Breast epithelium (tissue), 4 donors: ENCODE results near the gene ZMPSTE24. TPM values are rescaled to one million over a fixed set of nuclear protein-coding genes. Genes with fewer than 3 reads are reported as not detected.

Experiments used
- DNase-seq, 2 donors: peaks; one replicate each; pipeline ENCODE4 v3.0.0-alpha.2; 2019; ENCODE audit warnings: low spot score in 2 of 2
- H3K27ac ChIP-seq, 2 donors: fragments of 200-600 bp; sonication (generic) in 1 of 2; one replicate each; pipeline ENCODE4 v1.5.1; 2016 to 2019; ENCODE audit warnings: mild to moderate bottlenecking in 1 of 2
- H3K27me3 ChIP-seq, 2 donors: fragments of 200-600 bp; sonication (generic) in 1 of 2; one replicate each; pipeline versions ENCODE4 v1.5.1 to v1.6.0; 2017 to 2019; ENCODE audit warnings: control low read depth in 1 of 2, mild to moderate bottlenecking in 1 of 2
- H3K36me3 ChIP-seq: fragments of 200-600 bp; one replicate; pipeline ENCODE4 v1.5.1; 2019
- H3K4me1 ChIP-seq, 2 donors: fragments of 200-600 bp; sonication (generic); one replicate each; pipeline ENCODE4 v1.5.1; 2016 to 2019; ENCODE audit warnings: control low read depth in 1 of 2
- H3K4me3 ChIP-seq, 3 donors: fragments of 200-600 bp; sonication (generic); 1 replicate in 2 of 3; 2 replicates in 1 of 3; pipeline ENCODE4 v1.5.1; 2016 to 2019; ENCODE audit warnings: mild to moderate bottlenecking in 3 of 3, moderate library complexity in 2 of 3
- H3K9me3 ChIP-seq, 2 donors: fragments of 200-600 bp; sonication (generic) in 1 of 2; one replicate each; pipeline ENCODE4 v1.5.1; 2016 to 2019; ENCODE audit warnings: control low read depth in 1 of 2
- POLR2A ChIP-seq: fragments of 450-650 bp; IDR thresholded peaks from one replicate; pipeline ENCODE4 v1.6.1; 2016; ENCODE audit warnings: antibody characterized with exemption, mild to moderate bottlenecking, moderate library complexity
- POLR2AphosphoS5 ChIP-seq, 3 donors: sonication (generic); formaldehyde crosslinking; IDR thresholded peaks; one replicate each; pipeline ENCODE4 v1.6.1; 2017; ENCODE audit warnings: antibody characterized with exemption in 3 of 3
- intact Hi-C: fragments of 100-400 bp; cut with DNase I; formaldehyde crosslinking; loops from one replicate; pipeline ENCODE4 v1.15.1; 2023; ENCODE audit warnings: low total_unique reads
- total RNA-seq, 3 donors: library from RNA; depleted of rRNA; stranded (reverse); fragments of >200 nt; gene quantifications; one replicate each; pipeline ENCODE4 v1.1.0, GENCODE V29; 2016
- TF ChIP-seq, protein P1 (sequence below), 3 donors: fragments of 450-650 bp; IDR thresholded peaks; one replicate each; pipeline ENCODE4 v1.5.1; 2016 to 2017; ENCODE audit warnings: antibody characterized with exemption in 3 of 3, mild to moderate bottlenecking in 3 of 3, moderate library complexity in 3 of 3

Gene ZMPSTE24
- total RNA-seq, 3 donors from 2014 or later = 34.4 to 48.3 (median 43.6) TPM

DNA sequence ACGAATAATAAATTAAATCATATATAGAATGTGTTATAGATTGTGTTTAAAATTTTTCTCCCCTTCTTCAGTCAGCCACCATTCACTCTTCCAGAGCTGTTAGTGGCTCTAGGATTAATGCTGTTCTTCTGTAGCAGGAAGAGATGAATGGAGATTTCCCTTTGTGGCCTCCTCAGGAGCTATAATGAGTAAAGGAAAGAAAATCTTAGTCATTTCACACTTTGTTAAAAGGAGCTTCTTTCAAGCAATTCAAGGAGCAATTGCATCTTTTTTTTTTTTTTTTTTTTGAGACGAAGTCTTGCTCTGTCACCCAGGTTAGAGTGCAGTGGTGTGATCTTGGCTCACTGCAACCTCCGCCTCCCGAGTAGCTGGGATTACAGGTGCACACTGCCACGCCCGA, 34.0 kb upstream of the ZMPSTE24 start:
- Histone ChIP-seq H3K36me3 (no peaks in the 10 kb centered on the region), H3K4me3 (no peak overlapping the region), H3K9me3 (no peaks in the 10 kb centered on the region), H3K27ac (no peak overlapping the region), H3K4me1 (no peaks in the 10 kb centered on the region), H3K27me3 (no peaks in the 10 kb centered on the region)
- TF ChIP-seq POLR2AphosphoS5 (IDR thresholded peaks at IDR 0.05) (no peak), POLR2A (no peak)
- TF ChIP-seq, protein P1, sequence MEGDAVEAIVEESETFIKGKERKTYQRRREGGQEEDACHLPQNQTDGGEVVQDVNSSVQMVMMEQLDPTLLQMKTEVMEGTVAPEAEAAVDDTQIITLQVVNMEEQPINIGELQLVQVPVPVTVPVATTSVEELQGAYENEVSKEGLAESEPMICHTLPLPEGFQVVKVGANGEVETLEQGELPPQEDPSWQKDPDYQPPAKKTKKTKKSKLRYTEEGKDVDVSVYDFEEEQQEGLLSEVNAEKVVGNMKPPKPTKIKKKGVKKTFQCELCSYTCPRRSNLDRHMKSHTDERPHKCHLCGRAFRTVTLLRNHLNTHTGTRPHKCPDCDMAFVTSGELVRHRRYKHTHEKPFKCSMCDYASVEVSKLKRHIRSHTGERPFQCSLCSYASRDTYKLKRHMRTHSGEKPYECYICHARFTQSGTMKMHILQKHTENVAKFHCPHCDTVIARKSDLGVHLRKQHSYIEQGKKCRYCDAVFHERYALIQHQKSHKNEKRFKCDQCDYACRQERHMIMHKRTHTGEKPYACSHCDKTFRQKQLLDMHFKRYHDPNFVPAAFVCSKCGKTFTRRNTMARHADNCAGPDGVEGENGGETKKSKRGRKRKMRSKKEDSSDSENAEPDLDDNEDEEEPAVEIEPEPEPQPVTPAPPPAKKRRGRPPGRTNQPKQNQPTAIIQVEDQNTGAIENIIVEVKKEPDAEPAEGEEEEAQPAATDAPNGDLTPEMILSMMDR (IDR thresholded peaks at IDR 0.05) = no peak
- intact Hi-C loops = no loop called here
- no peak for DNase-seq

DNA sequence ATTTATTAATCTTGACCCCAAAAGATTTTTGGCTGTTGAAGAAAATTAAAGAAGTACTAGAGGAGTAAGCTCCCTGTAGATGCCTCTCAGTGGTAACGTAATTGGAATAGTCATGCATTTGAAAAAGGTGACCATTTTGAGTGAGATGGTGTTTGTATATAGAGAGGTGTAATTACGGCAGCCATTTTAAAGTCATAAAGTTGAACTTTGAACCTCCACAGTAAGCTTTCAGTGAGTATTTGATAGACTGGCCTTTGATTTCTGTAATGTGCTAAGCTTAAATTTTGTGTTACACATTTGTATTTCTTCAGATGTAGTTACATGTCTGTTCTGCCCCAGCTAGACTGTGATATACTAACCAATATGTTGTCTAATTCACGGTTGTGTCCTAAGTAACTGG, 31.8 kb upstream of the ZMPSTE24 start:
- TF ChIP-seq, protein P1 (IDR thresholded peaks at IDR 0.05) = no peak
- TF ChIP-seq POLR2AphosphoS5 (IDR thresholded peaks at IDR 0.05) (no peak), POLR2A (no peak)
- H3K36me3 ChIP-seq = no peaks in the 10 kb centered on the region
- no peaks in the 10 kb centered on the region for H3K4me1 ChIP-seq
- intact Hi-C loops = no loop called here
- no peaks in the 10 kb centered on the region for H3K9me3 ChIP-seq
- DNase-seq = no peak
- no peaks in the 10 kb centered on the region for H3K27me3 ChIP-seq
- no peak overlapping the region for H3K4me3 ChIP-seq
- H3K27ac ChIP-seq = no peak overlapping the region

DNA sequence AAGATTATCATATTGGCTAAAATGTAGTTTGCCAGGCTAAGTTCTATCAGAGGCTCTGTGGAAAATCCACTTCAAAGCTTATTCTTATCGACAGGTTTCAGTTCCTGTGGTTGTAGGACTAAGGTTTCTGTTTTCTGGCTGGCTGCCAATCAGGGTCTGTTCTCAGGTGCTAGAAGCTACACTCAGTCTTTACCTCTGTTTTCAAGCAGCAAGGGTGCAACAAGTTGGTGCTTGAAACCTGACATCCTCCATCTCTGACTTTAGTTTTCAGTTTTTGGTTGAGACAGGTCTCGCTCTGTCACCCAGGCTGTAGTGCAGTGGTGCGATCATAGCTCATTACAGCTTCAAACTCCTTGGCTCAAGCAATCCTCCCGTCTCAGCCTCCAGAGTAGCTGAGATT, 25.6 kb upstream of the ZMPSTE24 start:
- Histone ChIP-seq H3K27ac (no peak overlapping the region), H3K36me3 (no peaks in the 10 kb centered on the region), H3K4me3 (no peak overlapping the region), H3K4me1 (no peaks in the 10 kb centered on the region), H3K27me3 (no peaks in the 10 kb centered on the region), H3K9me3 (no peaks in the 10 kb centered on the region)
- no peak for TF ChIP-seq POLR2A
- TF ChIP-seq, protein P1 (IDR thresholded peaks at IDR 0.05) = no peak
- TF ChIP-seq POLR2AphosphoS5 (IDR thresholded peaks at IDR 0.05) = no peak
- intact Hi-C loops = no loop called here
- no peak for DNase-seq

DNA sequence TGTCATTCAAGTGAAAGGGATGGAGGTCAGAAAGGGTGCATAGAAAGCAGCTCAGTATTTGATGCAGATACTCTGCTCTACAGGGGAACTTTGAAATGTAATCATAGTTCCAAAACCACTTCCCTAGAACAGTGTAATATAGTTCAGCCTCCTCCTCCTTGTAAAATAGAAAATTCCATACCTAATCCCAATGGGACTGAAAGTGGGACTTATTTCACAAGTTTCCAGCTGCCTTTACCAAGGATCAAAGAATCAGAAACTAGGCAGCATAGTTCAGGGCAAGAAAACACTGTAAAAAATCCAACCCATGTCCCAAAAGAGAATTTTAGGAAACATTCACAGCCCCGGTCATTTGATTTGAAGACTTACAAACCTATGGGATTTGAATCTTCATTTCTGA, 18.4 kb upstream of the ZMPSTE24 start:
- intact Hi-C loops = no loop called here

DNA sequence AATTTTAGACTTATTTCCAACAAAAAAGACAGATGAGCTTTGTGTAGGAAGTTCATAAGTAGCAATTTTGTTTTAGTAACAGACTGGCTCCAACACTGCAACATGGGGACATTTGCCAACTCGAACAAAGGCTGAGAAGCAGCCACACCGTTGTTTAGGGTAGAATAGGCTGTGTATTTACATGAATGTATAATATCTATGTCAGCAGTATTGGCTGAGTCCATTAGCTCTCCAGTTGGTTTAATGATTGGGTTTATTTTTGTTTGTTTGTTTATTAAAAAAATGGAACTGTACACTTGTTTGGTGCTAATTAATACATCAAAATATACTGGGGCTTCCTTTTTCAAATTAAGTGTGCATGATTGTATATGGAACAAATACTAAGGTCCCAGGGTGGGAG, 17.6 kb upstream of the ZMPSTE24 start:
- DNase-seq = no peak
- Histone ChIP-seq H3K4me1 (no peaks in the 10 kb centered on the region), H3K27me3 (no peaks in the 10 kb centered on the region), H3K4me3 (no peak overlapping the region), H3K9me3 (no peaks in the 10 kb centered on the region), H3K36me3 (no peaks in the 10 kb centered on the region), H3K27ac (no peak overlapping the region)
- intact Hi-C loops = no loop called here
- no peak for TF ChIP-seq POLR2AphosphoS5 (IDR thresholded peaks at IDR 0.05)
- no peak for TF ChIP-seq POLR2A
- TF ChIP-seq, protein P1 (IDR thresholded peaks at IDR 0.05) = no peak

More for the DNA sequence above, 18.4 kb upstream of the ZMPSTE24 start:
- H3K4me1 ChIP-seq = no peaks in the 10 kb centered on the region
- no peak overlapping the region for H3K4me3 ChIP-seq
- no peak overlapping the region for H3K27ac ChIP-seq
- TF ChIP-seq, protein P1 (IDR thresholded peaks at IDR 0.05) = no peak
- TF ChIP-seq POLR2AphosphoS5 (IDR thresholded peaks at IDR 0.05) (no peak), POLR2A (no peak)
- H3K9me3 ChIP-seq = no peaks in the 10 kb centered on the region
- no peaks in the 10 kb centered on the region for H3K27me3 ChIP-seq
- H3K36me3 ChIP-seq = no peaks in the 10 kb centered on the region
- DNase-seq = no peak
